OCI-LY7 (cell line): Measurements from ENCODE around the gene CFAP54. TPM values are rescaled to one million over a fixed set of nuclear protein-coding genes. Genes with fewer than 3 reads are reported as not detected.

Experiments
- BruUV-seq: library from RNA; stranded (reverse); fragments of 400-500 nt; replicated peaks from 2 replicates; lab custom pipeline; 2021; lab: Mats Ljungman, UMichigan
- CTCF ChIA-PET: fragments of 300-600 bp; sonication (Branson Sonifier 250); formaldehyde crosslinking; loops from one replicate; lab custom pipeline; 2022; ENCODE audit warnings: antibody characterized with exemption; ENCODE audit not compliant: unreplicated experiment; lab: Charles Lee
- POLR2A ChIA-PET: fragments of 300-600 bp; sonication (Branson Sonifier 250); formaldehyde crosslinking; loops from one replicate; lab custom pipeline; 2022; ENCODE audit warnings: antibody characterized with exemption; lab: Charles Lee
- DNase-seq: peaks from one replicate; pipeline ENCODE4 v3.0.0-alpha.2; 2015; ENCODE audit warnings: low spot score
- H2AFZ ChIP-seq: fragments of 200-600 bp; sonication (generic), shearing (Covaris generic); 2 replicates; pipeline ENCODE4 v1.6.1; 2014; ENCODE audit warnings: mild to moderate bottlenecking, antibody characterized with exemption, low read length, moderate library complexity
- H3K27ac ChIP-seq: fragments of 200-600 bp; sonication (generic); 2 replicates; pipeline ENCODE4 v1.5.1; 2014; ENCODE audit warnings: mixed run types, low read depth, mild to moderate bottlenecking, moderate library complexity, low read length, inconsistent platforms; ENCODE audit not compliant: poor library complexity, severe bottlenecking
- H3K36me3 ChIP-seq: fragments of 200-600 bp; sonication (generic); 2 replicates; pipeline ENCODE4 v1.6.1; 2014; ENCODE audit warnings: mild to moderate bottlenecking, antibody characterized with exemption, low read length, moderate library complexity, mixed read lengths; ENCODE audit not compliant: insufficient read depth
- H3K4me1 ChIP-seq: fragments of 200-600 bp; sonication (generic); 2 replicates; pipeline ENCODE4 v1.5.1; 2014; ENCODE audit warnings: mild to moderate bottlenecking, low read length; ENCODE audit not compliant: insufficient read depth, poor library complexity, severe bottlenecking
- H3K4me2 ChIP-seq: fragments of 200-600 bp; sonication (generic); 2 replicates; pipeline ENCODE4 v1.6.1; 2014; ENCODE audit warnings: mild to moderate bottlenecking, low read length
- H3K4me3 ChIP-seq: fragments of 200-600 bp; sonication (generic); 2 replicates; pipeline ENCODE4 v1.5.1; 2014; ENCODE audit warnings: mild to moderate bottlenecking, low read depth, low read length; ENCODE audit not compliant: poor library complexity, severe bottlenecking
- H3K79me2 ChIP-seq: fragments of 200-600 bp; sonication (generic); 2 replicates; pipeline ENCODE4 v1.6.1; 2016; ENCODE audit warnings: low read depth, mild to moderate bottlenecking, low read length, moderate library complexity, mixed read lengths; ENCODE audit not compliant: insufficient read depth
- H3K9me2 ChIP-seq: fragments of 200-600 bp; sonication (generic); 2 replicates; pipeline ENCODE4 v1.6.1; 2016; ENCODE audit warnings: mild to moderate bottlenecking, low read length, mixed read lengths; ENCODE audit not compliant: insufficient read depth
- H3K9me3 ChIP-seq: fragments of 200-600 bp; sonication (generic); 2 replicates; pipeline ENCODE4 v1.6.1; 2014; ENCODE audit warnings: mild to moderate bottlenecking, mixed run types, low read length, mixed read lengths
- H4K20me1 ChIP-seq: fragments of 200-600 bp; sonication (generic); 2 replicates; pipeline ENCODE4 v1.6.1; 2014; ENCODE audit warnings: mild to moderate bottlenecking, antibody characterized with exemption, low read length, moderate library complexity, mixed read lengths; ENCODE audit not compliant: insufficient read depth
- CTCF ChIP-seq: fragments of 200-600 bp; sonication (generic); conservative IDR thresholded peaks from 2 replicates; pipeline ENCODE4 v1.5.1; 2014; ENCODE audit warnings: mild to moderate bottlenecking, antibody characterized with exemption, low read length, moderate library complexity, mixed read lengths
- EZH2phosphoT487 ChIP-seq: fragments of 200-600 bp; sonication (generic); IDR thresholded peaks from 2 replicates; pipeline ENCODE4 v1.6.1; 2018; ENCODE audit warnings: low read depth, borderline replicate concordance, mild to moderate bottlenecking, mixed run types, antibody characterized with exemption, low read length, moderate library complexity, mixed read lengths
- intact Hi-C: fragments of 100-400 bp; cut with micrococcal nuclease; formaldehyde crosslinking; loops from one replicate; pipeline ENCODE4 v1.10.0; 2022; ENCODE audit not compliant: unreplicated experiment
- total RNA-seq, 2 experiments: library from RNA; depleted of rRNA in 1 of 2; stranded (reverse); fragments of >200 nt in 1 of 2; shearing (Covaris generic) in 1 of 2; gene quantifications; 2 replicates each; pipeline ENCODE4 v1.2.3, GENCODE V29; 2014 to 2022

CFAP54 gene
- total RNA-seq, 2 experiments from 2014 or later: 0.53 TPM; not detected in 1

- Histone ChIP-seq H3K9me3 (peaks cover 6% of the 10 kb centered on the region; the same call in 1 of the 2 replicates), H3K4me2 (no peak overlapping the region), H3K9me2 (no peaks in the 10 kb centered on the region), H3K36me3 (peaks cover 84% of the 10 kb centered on the region), H3K27ac (no peak overlapping the region), H4K20me1 (no peaks in the 10 kb centered on the region), H3K4me3 (no peak overlapping the region), H3K79me2 (peaks cover 24% of the 10 kb centered on the region; the same call in 1 of the 2 replicates), H3K4me1 (no peaks in the 10 kb centered on the region), H2AFZ (no peak overlapping the region)
- ChIA-PET CTCF (no interaction called here), POLR2A (interaction anchor here (0.7 kb wide), 1 partner anchor 355 kb away, joined by 3 read pairs; no protein-coding TSS in a partner anchor)
- BruUV-seq: no TSS peak
- intact Hi-C loops: no loop called here
- no peak for TF ChIP-seq EZH2phosphoT487
- no peak for TF ChIP-seq CTCF
- DNase-seq: no peak
These were observed 430.3 kb downstream of the CFAP54 start for GRCh38 chr12:96919510-96920210.

Other genes starting within 250 kb of the CFAP54 start
- gene CDK17, start 89.1 kb upstream of the CFAP54 start, total RNA-seq (2014; rRNA removed; shearing (Covaris generic)): 34.5 and 36.3 TPM in 2 replicates
- 42.1 and 43.4 TPM in 2 replicates for gene CDK17, start 89.1 kb upstream of the CFAP54 start, total RNA-seq (2022)